ENCODE results near the gene CHRM3. TPM values are rescaled to one million over a fixed set of nuclear protein-coding genes. Genes with fewer than 3 reads are reported as not detected.
A peak's percentile ranks its signal among the peaks of the same experiment; 100 is the strongest.

Gene CHRM3
- 100 to 1,000 TPM in 1 of 4 donors, 10 to 100 TPM in 3; 75.5 to 118 (median 85.9) TPM for total RNA-seq

DNA sequence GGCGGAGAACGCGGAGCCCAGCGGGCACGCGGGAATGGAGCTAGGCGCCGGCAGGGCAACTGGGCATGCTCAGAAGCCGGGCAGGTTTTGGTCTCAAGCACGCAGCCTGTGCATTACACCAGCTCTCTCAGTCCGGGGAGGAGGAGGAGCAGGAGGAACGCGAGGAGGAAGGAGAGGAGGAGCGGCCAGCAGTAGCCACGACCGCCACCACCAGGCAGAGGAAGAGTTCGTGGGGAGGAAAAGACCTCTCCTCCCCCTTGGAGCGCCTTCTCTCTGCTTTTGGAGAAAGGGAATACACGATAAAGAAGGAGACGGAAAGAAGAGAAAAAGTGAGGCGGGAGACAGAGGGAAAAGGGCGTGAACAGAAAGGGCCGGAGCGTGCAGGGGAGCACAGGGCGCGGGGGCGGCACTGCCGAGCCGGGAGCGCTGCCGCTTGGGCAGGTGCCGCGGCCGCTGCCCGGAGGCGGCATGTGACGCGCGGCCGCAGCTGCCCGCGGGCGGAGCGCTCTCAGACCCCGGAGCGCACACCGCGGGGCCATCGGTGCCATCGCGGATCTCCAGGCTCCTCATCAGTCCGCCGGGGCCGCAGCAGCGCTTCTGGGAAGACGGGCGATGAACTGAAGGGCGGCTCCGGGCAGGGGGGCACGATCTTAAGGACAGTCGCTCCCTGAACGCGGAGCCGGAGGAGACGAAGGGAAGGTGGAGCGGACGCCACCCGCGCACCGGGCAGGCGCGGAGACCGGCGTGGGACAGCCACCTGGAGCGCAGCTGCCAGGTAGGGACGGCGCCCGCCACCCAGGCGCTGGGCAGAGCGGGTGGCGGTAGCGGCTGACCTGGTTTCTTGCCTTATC is at the start of gene CHRM3:
TSS of gene CHRM3 (plus strand) at position 116 of the 851 bp plus-strand sequence. CDS start 520,884 bp downstream, outside the sequence.
- Histone ChIP-seq H3K4me1 (peaks cover 8 to 41% (median 33%) of the 10 kb centered on the region in 4 donors), H3K27me3 (peaks cover 0 to 20% (median 1%) of the 10 kb centered on the region in 4 donors), H3K4me3 (peak within 1 kb of the TSS; percentile 79 to 91 (median 84)), H3K9me3 (no peaks in the 10 kb centered on the region), H3K27ac (replicated peaks in 1 of 4) (peak within 1 kb of the TSS; percentile 90 to 94 (median 92)), H3K36me3 (no peaks in the 10 kb centered on the region)
- no peak for DNase-seq (ENCODE audit: extremely low spot score)
- intact Hi-C loops (cut with DNase I) = loop anchor here (2.0 to 10.0 kb wide), 3 partner anchors 328 to 512 kb away; no protein-coding TSS in a partner anchor
- WGBS = 0% methylated on average over 60 of the region's 82 CpGs
- TF ChIP-seq, protein P1, sequence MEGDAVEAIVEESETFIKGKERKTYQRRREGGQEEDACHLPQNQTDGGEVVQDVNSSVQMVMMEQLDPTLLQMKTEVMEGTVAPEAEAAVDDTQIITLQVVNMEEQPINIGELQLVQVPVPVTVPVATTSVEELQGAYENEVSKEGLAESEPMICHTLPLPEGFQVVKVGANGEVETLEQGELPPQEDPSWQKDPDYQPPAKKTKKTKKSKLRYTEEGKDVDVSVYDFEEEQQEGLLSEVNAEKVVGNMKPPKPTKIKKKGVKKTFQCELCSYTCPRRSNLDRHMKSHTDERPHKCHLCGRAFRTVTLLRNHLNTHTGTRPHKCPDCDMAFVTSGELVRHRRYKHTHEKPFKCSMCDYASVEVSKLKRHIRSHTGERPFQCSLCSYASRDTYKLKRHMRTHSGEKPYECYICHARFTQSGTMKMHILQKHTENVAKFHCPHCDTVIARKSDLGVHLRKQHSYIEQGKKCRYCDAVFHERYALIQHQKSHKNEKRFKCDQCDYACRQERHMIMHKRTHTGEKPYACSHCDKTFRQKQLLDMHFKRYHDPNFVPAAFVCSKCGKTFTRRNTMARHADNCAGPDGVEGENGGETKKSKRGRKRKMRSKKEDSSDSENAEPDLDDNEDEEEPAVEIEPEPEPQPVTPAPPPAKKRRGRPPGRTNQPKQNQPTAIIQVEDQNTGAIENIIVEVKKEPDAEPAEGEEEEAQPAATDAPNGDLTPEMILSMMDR (IDR thresholded peaks at IDR 0.05) = peak; percentile 32 to 42 (median 38)
- TF ChIP-seq POLR2A (IDR thresholded peaks at IDR 0.05; ENCODE audit: low read depth) (no peak), POLR2AphosphoS5 (IDR thresholded peaks at IDR 0.05) (peak; percentile 79 to 87), EP300 (IDR thresholded peaks at IDR 0.05) (no peak)

DNA sequence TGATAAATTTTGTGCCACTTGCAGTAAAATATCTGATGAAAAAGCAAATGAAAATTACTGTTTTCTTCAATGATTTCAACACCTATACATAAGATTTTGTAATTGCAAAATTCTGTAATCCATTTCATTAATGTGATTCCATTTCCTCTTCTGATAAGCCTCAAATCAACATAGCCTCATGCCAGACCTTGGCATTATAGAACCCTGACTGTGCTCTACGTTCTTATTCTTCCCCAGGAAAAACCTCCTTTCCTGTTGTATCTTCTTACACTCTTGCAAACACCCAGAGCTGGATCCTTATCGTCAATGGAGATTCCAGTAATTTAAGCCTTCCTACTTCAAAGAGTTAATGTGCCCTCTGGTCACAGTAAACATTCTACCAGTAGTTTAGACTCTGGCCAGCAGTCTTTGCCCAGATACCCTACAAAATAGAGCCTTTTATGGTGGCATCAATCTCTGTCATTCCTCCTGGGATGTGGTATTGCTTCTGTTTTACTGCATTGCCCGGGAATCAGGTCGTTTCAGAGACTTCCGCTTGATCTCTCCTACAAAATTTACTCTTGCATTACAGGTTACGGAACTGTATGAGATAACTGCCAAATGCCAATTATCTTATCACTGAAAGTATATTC is 48.5 kb upstream of the CHRM3 start:
- TF ChIP-seq, protein P1 (IDR thresholded peaks at IDR 0.05) = no peak
- TF ChIP-seq EP300 (IDR thresholded peaks at IDR 0.05) (no peak), POLR2A (IDR thresholded peaks at IDR 0.05; ENCODE audit: low read depth) (no peak), POLR2AphosphoS5 (IDR thresholded peaks at IDR 0.05) (no peak)
- Histone ChIP-seq H3K27me3 (no peaks in the 10 kb centered on the region), H3K27ac (replicated peaks in 1 of 4) (no peak overlapping the region), H3K36me3 (no peaks in the 10 kb centered on the region), H3K9me3 (no peaks in the 10 kb centered on the region), H3K4me1 (peaks cover 0 to 1% (median 0%) of the 10 kb centered on the region in 4 donors), H3K4me3 (no peak overlapping the region)
- intact Hi-C loops (cut with DNase I) = no loop called here
- 77% methylated on average over 6 of the region's 6 CpGs for WGBS
- no peak for DNase-seq (ENCODE audit: extremely low spot score)

GRCh38 chr1:239347776-239348175 is 38.6 kb upstream of the CHRM3 start:
- peaks cover 0 to 12% (median 5%) of the 10 kb centered on the region in 4 donors for H3K4me1 ChIP-seq
- intact Hi-C loops (cut with DNase I) = no loop called here
- H3K4me3 ChIP-seq = no peak overlapping the region
- WGBS = 84% methylated on average over 2 of the region's 2 CpGs
- H3K27ac ChIP-seq (replicated peaks in 1 of 4) = no peak overlapping the region
- H3K9me3 ChIP-seq = no peaks in the 10 kb centered on the region
- TF ChIP-seq POLR2A (IDR thresholded peaks at IDR 0.05; ENCODE audit: low read depth) = no peak
- TF ChIP-seq POLR2AphosphoS5 (IDR thresholded peaks at IDR 0.05) = no peak
- TF ChIP-seq, protein P1 (IDR thresholded peaks at IDR 0.05) = no peak
- TF ChIP-seq EP300 (IDR thresholded peaks at IDR 0.05) = no peak
- DNase-seq (ENCODE audit: extremely low spot score) = no peak
- no peaks in the 10 kb centered on the region for H3K36me3 ChIP-seq
- H3K27me3 ChIP-seq = no peaks in the 10 kb centered on the region

DNA sequence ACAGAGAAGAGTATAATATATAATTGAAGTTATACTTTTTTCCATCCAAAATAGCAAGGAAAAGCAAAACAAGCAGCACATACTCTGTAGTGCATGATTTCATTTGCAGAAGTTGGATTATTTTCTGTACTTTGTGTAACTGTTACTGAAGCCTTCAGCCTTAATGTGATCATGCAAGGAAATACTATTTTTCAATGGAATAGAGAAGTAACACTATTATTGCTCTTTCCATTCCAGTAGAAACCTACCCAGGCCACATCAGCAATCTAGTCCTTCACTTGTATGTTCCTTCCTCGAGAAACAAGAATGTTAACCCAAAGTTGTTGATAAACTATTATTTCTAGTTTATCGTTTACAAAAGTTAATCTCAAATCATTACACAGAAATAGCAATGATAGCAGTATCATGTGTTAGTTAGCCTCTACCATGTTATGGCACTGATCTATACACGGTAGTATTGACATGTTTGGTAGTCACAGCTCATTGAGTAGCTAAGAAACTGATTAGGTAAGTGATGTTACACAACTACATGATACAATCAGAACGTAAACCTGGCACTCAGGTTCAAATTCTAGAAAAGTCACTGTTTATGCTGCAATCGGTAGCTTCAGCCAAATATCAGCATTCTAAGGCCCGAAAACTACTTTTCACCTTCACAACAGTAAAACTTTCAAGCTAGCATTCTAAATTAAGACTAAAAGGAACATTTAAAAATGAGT is 37.6 kb upstream of the CHRM3 start:
- intact Hi-C loops (cut with DNase I) = no loop called here
- no peak overlapping the region for H3K4me3 ChIP-seq
- no peaks in the 10 kb centered on the region for H3K27me3 ChIP-seq
- peaks cover 0 to 3% (median under 1%) of the 10 kb centered on the region in 4 donors for H3K4me1 ChIP-seq
- WGBS = 91% methylated on average over 6 of the region's 6 CpGs
- DNase-seq (ENCODE audit: extremely low spot score) = no peak
- no peaks in the 10 kb centered on the region for H3K36me3 ChIP-seq
- TF ChIP-seq POLR2AphosphoS5 (IDR thresholded peaks at IDR 0.05) = no peak
- H3K9me3 ChIP-seq = no peaks in the 10 kb centered on the region
- no peak overlapping the region for H3K27ac ChIP-seq (replicated peaks in 1 of 4)

Data from esophagus muscularis mucosa (tissue), 4 donors.